ENCODE data around the gene ATXN7L2.

The ATXN7L2 gene

DNA sequence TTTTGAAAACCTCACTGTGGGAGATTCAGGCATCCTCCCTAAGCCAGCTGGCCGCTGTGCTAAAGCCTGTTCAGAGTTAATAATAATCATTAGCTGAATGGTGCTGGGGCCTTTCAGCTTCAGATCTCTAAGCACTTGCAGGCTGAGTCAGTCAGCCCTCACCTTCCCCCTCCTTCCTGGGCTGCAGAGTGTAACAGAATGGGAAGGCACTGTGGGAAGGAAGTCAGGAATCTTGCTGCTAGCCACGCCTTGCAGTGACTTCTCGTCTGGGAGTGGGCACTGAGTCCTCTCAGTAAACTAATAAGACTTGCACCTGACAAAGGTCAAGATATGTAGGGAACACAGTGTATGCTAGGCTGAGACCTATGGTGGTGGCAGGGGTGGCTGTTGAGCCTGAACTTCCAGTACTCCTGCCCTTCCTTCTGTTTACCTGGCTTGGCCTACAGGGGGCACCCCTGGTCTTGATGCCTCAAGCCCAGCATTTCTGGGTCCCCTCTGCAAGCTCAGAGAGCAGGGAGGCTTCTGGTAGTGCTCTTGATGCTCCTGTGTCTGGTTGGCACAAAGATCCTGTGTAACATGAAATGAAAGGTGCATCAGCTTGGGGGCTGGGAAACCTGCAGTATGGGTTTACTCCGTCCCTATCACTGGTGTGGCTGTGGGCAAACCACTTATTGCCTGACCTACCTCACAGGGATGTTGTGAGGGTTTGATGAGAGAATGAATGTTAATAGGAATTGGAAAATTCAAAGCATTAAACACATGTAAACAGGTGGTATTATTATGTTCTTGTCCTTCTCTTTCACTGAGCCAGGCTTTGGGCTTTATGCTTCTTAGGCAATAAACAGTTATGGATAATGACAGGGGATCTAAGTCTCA, 16.2 kb downstream of the ATXN7L2 start:
- DNase-seq: no peak

GRCh38 chr1:109500941-109501381, 17.3 kb downstream of the ATXN7L2 start:
- DNase-seq: no peak

GRCh38 chr1:109501644-109502363, 18.1 kb downstream of the ATXN7L2 start:
- no peak for DNase-seq

GRCh38 chr1:109502364-109502851, 18.7 kb downstream of the ATXN7L2 start:
- DNase-seq: no peak

GRCh38 chr1:109503935-109504334, 20.2 kb downstream of the ATXN7L2 start:
- no peak for DNase-seq

- no peak for DNase-seq
Observed at GRCh38 chr1:109504974-109505373, 21.3 kb downstream of the ATXN7L2 start.

- DNase-seq: no peak
Observed at GRCh38 chr1:109508001-109508872, 24.5 kb downstream of the ATXN7L2 start.

GRCh38 chr1:109508873-109509175, 25.1 kb downstream of the ATXN7L2 start:
- no peak for DNase-seq

DNA sequence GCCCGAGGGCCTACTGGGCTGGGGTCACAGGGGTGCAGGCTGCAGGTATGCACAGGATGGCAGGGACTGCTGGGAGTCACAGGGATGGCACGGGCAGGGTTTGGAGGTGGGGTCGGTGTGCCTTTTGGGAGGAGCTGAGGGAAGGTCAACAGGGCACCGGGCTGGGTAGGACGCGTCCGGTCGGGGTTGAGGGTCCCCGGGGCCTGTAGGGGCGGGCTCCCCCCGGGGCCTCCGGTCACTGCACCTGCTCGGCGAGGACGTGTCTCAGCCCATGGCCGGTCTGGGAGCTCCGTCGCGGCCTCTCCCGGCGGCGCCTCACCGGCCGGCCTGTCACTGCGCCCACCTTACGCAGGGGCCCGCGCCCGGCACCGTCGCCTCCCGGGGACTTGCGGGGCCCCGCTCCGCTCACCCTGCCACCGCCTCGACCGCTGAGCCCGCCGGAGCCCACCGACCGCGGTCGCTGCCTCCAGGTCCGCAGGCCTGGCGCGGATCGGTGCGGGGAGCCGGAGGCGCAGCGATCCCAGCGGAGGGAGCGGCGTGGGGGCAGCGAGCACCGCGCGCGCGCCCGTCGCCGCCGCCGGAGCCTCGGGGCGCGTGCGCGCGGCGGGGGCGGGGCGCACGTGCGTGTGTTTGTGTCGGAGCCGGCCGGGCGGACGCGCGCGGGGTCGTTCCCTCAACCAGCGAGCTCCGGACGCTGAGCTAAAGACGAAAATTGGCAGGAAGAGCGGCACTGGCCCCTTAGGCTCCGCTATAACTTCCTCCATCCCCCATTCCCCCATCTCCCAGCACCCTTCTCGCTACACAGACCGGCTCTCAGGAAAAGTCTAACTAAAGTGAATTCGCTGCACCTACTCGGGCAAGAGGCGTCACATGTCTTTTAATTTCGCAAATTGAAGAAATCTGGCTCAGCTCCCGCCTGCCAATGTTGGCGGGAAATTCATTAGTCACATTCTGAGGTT, 25.8 kb downstream of the ATXN7L2 start, which contains the start of gene AMIGO1:
Gene AMIGO1 (minus strand): TSS at position 552 of the 959 bp plus-strand sequence. CDS start 815 bp downstream, outside the sequence.
- DNase-seq: no peak

- DNase-seq: no peak
Observed at GRCh38 chr1:109513110-109513710, 29.5 kb downstream of the ATXN7L2 start.

DNA sequence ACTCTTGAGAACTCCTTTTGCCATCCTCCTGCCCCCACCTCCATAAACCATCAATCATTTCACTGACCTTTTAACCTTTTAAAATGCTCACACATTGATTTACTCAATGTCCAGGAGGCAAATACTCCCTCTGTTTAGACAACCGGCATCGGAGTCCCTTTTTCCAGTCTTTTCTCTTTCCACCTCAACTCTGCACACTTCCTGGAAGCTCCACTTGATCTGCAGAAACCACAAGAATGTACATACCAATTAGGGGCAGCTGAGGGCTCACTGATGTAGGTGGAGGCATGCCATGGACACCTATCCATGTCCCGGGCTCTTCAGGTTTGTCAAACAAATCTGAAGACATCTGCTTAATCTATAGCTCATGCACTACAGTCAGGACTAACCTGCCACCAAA, 31.1 kb downstream of the ATXN7L2 start:
- no peak for DNase-seq

DNA sequence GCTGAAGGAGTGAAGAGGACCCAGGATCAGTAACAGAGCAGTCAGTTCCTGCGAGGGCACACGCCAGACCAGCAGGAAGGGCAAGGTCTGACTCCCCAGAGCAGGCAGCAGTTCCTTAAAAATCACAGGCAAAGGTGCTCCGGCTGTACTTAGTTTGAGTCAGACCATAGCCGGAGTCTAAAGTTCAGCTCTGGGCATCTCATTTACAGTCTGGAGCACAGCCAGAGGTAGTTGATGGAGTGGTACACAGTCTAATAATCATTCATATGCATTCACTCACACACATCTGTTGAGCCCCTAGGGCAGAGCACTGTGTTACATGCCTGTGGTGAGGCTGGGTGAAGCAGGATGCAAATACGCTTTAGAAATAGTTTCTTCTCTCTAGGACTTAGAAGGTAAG, 33.2 kb downstream of the ATXN7L2 start:
- DNase-seq: no peak

DNA sequence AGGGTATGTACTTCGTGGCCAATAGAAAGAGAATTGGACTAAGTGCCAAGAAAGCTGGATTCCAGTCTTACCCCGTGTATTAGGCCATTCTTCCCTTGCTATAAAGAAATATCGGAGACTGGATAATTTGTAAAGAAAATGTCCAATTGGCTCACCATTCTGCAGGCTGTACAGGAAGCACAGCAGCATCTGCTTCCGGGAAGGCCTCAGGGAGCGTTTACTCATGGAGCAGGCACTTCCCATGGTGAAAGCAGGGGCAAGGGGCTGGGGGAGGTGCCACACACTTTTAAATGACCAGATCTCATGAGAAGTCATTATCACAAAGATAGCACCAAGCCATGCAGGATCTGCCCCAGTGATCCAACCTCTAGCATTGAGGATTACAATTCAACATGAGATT, 33.6 kb downstream of the ATXN7L2 start:
- DNase-seq: no peak

- DNase-seq: no peak
Observed at GRCh38 chr1:109521002-109521951, 37.6 kb downstream of the ATXN7L2 start.

- no peak for DNase-seq
Observed at GRCh38 chr1:109522026-109522425, 38.3 kb downstream of the ATXN7L2 start.

DNA sequence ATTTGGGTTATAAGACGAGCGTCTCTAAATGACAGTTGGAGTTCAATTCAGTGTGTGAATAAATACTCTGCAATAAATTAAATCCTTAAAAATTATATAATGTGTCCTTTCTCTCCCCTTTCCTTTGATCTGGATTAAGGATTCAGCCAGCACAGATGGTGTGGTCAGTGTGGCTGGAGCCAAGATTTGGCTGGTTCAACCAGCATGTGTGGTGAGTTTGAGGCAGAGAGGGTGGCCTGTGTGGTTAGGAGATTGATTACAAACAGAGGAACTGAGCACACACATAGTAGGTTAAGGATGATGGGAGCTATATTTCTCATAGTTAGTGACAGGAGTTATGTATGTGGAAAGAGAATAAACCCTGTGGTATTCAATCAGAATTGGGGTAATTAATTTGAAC, 40.0 kb downstream of the ATXN7L2 start:
- no peak for DNase-seq

DNA sequence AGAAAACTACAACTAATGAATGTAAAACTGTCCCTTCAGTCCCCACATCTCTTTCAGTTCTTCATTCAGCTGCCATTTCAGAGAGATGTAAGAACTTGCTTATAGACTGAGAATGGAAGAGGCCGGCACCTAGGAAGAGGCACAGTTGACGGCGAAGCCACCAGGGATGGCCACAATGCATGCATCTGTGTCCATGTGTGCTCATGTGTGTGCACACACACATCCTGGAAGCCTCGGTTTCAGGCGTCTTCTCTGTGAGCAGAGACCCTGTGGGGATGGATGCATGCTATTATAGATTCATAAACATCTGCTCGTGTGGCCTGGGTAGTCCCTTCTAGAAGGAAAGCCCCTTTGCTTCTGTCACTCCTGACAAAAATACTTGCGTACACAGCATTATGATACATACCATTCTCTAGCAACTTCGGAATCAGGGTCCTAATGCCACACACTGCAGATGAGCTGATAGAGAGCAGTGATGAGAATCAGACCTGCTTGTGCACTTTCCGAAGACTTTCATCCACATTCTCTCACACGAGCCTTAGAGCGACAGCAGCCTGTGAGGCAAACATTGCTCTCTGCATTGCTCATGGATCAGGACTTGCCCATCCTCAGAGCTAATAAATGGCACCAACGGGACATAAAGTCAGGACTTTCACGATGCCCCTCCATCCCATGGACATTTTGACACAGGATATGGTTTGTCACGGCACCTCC, 43.5 kb downstream of the ATXN7L2 start:
- DNase-seq: no peak

DNA sequence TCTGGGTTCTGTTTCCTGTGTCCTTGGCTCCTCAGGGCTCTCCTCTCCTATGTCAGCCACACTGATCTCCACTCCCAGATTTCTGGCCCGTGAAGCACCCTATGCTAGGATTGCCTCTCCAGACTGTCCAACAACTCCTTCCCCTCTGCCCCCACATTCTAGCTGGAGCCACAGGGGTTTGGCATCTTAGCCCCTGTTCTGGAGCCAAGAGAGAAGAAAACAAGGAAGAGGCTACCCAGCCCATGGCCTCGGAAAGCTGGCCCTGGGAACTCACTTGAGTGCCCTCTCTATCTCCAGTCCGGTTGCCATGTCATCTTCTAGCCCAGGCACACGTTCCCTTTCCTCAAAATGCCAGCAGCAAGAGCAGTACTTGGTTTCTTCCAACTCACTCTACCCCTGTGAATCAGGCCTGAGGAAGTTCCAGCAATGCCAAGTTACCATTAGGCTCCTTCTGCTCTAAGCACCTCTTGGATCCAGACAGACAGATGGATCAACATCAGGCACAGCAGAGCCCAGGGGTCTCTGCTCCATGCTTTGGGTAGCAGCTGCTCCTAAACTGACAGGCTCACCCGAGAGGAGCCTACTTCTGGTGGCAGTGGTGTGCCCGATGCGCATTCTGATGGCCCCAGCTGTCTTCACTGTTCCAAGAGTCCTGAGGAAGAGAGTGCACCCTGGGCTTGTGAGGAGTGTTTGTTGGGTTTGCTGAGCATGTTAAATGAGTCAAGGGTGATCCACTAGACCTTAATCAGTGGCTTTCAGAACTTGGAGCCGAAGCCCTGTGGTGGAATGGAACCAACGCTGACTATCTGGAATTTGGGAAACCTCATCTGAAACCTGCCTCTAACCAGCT, 44.4 kb downstream of the ATXN7L2 start:
- DNase-seq: no peak

- no peak for DNase-seq
Observed at GRCh38 chr1:109528712-109529111, 45.0 kb downstream of the ATXN7L2 start.
